ENCODE results near the gene AKAP13. TPM values are rescaled to one million over a fixed set of nuclear protein-coding genes. Genes with fewer than 3 reads are reported as not detected.
A peak's percentile ranks its signal among the peaks of the same experiment; 100 is the strongest.
"Not testable (repeated sequence)": the region's sequence is repeated elsewhere in the genome, so short reads cannot be mapped to it uniquely, and the experiment has no call there.

The AKAP13 gene
- total RNA-seq, 1 donor from 2014 or later, result 73.8 TPM

- Histone ChIP-seq H3F3A (ENCODE audit: low read depth) (no peaks in the 10 kb centered on the region), H4K20me1 (ENCODE audit: low read depth) (peaks cover 53% of the 10 kb centered on the region), H3K36me3 (no peaks in the 10 kb centered on the region), H3K4me2 (no peak overlapping the region), H3K27ac (no peak overlapping the region), H2AFZ (replicated peaks) (no peak overlapping the region), H3K4me3 (no peak overlapping the region), H3K9me3 (ENCODE audit: low read depth) (no peaks in the 10 kb centered on the region), H3K4me1 (peaks cover 29% of the 10 kb centered on the region), H3K27me3 (no peaks in the 10 kb centered on the region), H3K79me2 (ENCODE audit: low read depth) (peaks cover 30% of the 10 kb centered on the region), H3K9ac (no peak overlapping the region)
- Mint-ChIP-seq H3K9me3 (no peaks in the 10 kb centered on the region), H3K36me3 (peaks cover 32% of the 10 kb centered on the region), H3K27me3 (ENCODE audit: insufficient read depth, low read depth) (no peaks in the 10 kb centered on the region), H3K4me3 (no peak overlapping the region), H3K27ac (no peak overlapping the region), H3K4me1 (peaks cover 61% of the 10 kb centered on the region)
- TF ChIP-seq EZH2 (IDR thresholded peaks at IDR 0.05), result no peak
- TF ChIP-seq EZH2phosphoT487 (IDR thresholded peaks at IDR 0.05), result no peak
- no peak for TF ChIP-seq CTCF (IDR thresholded peaks at IDR 0.05)
- no peak for DNase-seq (ENCODE audit: low spot score)
These were observed 204.5 kb downstream of the AKAP13 start for GRCh38 chr15:85584872-85585271.

GRCh38 chr15:85586196-85586595, 205.8 kb downstream of the AKAP13 start:
- H3K36me3 Mint-ChIP-seq, result peaks cover 19% of the 10 kb centered on the region
- peaks cover 53% of the 10 kb centered on the region for H3K4me1 Mint-ChIP-seq

GRCh38 chr15:85587707-85588411, 207.5 kb downstream of the AKAP13 start:
- H3K4me3 ChIP-seq, result no peak overlapping the region
- H3K4me1 ChIP-seq, result peaks cover 19% of the 10 kb centered on the region
- H2AFZ ChIP-seq (replicated peaks), result no peak overlapping the region
- no peaks in the 10 kb centered on the region for H3F3A ChIP-seq (ENCODE audit: low read depth)
- Mint-ChIP-seq H3K9me3 (no peaks in the 10 kb centered on the region), H3K4me3 (no peak overlapping the region), H3K4me1 (peaks cover 47% of the 10 kb centered on the region), H3K27me3 (ENCODE audit: insufficient read depth, low read depth) (no peaks in the 10 kb centered on the region), H3K36me3 (peaks cover 15% of the 10 kb centered on the region), H3K27ac (no peak overlapping the region)
- no peak overlapping the region for H3K9ac ChIP-seq
- H3K4me2 ChIP-seq, result no peak overlapping the region
- no peak for DNase-seq (ENCODE audit: low spot score)
- H3K79me2 ChIP-seq (ENCODE audit: low read depth), result peaks cover 28% of the 10 kb centered on the region
- no peaks in the 10 kb centered on the region for H3K36me3 ChIP-seq
- H3K27ac ChIP-seq, result no peak overlapping the region
- H4K20me1 ChIP-seq (ENCODE audit: low read depth), result peaks cover 28% of the 10 kb centered on the region
- H3K9me3 ChIP-seq (ENCODE audit: low read depth), result no peaks in the 10 kb centered on the region
- H3K27me3 ChIP-seq, result no peaks in the 10 kb centered on the region
- TF ChIP-seq EZH2phosphoT487 (IDR thresholded peaks at IDR 0.05) (no peak), CTCF (IDR thresholded peaks at IDR 0.05) (no peak), EZH2 (IDR thresholded peaks at IDR 0.05) (no peak)

More at GRCh38 chr15:85586196-85586595, 205.8 kb downstream of the AKAP13 start:
- H3K27ac Mint-ChIP-seq; DNase-seq (ENCODE audit: low spot score); H3K9me3 Mint-ChIP-seq; H3K9ac ChIP-seq; H3K27ac ChIP-seq; H3K4me2 ChIP-seq; H2AFZ ChIP-seq (replicated peaks); H3K27me3 Mint-ChIP-seq (ENCODE audit: insufficient read depth, low read depth); H3K9me3 ChIP-seq (ENCODE audit: low read depth); H3F3A ChIP-seq (ENCODE audit: low read depth); H3K4me3 ChIP-seq; H3K27me3 ChIP-seq; H3K36me3 ChIP-seq: not testable (repeated sequence)
- H3K4me1 ChIP-seq, result peaks cover 29% of the 10 kb centered on the region
- peaks cover 30% of the 10 kb centered on the region for H3K79me2 ChIP-seq (ENCODE audit: low read depth)
- H3K4me3 Mint-ChIP-seq, result peak overlapping the region; percentile 18
- H4K20me1 ChIP-seq (ENCODE audit: low read depth), result peaks cover 43% of the 10 kb centered on the region

- Histone ChIP-seq H2AFZ (replicated peaks) (no peak overlapping the region), H3F3A (ENCODE audit: low read depth) (no peaks in the 10 kb centered on the region), H3K27me3 (no peaks in the 10 kb centered on the region), H4K20me1 (ENCODE audit: low read depth) (peaks cover 20% of the 10 kb centered on the region), H3K9ac (no peak overlapping the region), H3K4me1 (peaks cover 11% of the 10 kb centered on the region), H3K36me3 (no peaks in the 10 kb centered on the region), H3K27ac (peak overlapping the region; percentile 38), H3K79me2 (ENCODE audit: low read depth) (peaks cover 20% of the 10 kb centered on the region), H3K4me3 (no peak overlapping the region), H3K4me2 (no peak overlapping the region), H3K9me3 (ENCODE audit: low read depth) (no peaks in the 10 kb centered on the region)
- H3K9me3 Mint-ChIP-seq, result no peaks in the 10 kb centered on the region
- H3K27ac Mint-ChIP-seq, result no peak overlapping the region
- H3K36me3 Mint-ChIP-seq, result peaks cover 15% of the 10 kb centered on the region
- peaks cover 38% of the 10 kb centered on the region for H3K4me1 Mint-ChIP-seq
- TF ChIP-seq EZH2phosphoT487 (IDR thresholded peaks at IDR 0.05) (no peak), CTCF (IDR thresholded peaks at IDR 0.05) (no peak), EZH2 (IDR thresholded peaks at IDR 0.05) (no peak)
- no peak overlapping the region for H3K4me3 Mint-ChIP-seq
- H3K27me3 Mint-ChIP-seq (ENCODE audit: insufficient read depth, low read depth), result no peaks in the 10 kb centered on the region
- no peak for DNase-seq (ENCODE audit: low spot score)
These were observed 208.3 kb downstream of the AKAP13 start for GRCh38 chr15:85588677-85589076.

Data from neural progenitor cell (in vitro differentiated cells).